WTC11 (cell line): ENCODE measurements around the gene DCAF8L2. TPM values are rescaled to one million over a fixed set of nuclear protein-coding genes. Genes with fewer than 3 reads are reported as not detected.
"Not testable (repeated sequence)": the region's sequence is repeated elsewhere in the genome, so short reads cannot be mapped to it uniquely, and the experiment has no call there.

Experiments
- ATAC-seq: fragments of 200-7000 bp; cut with Tn5 transposase; 2 replicates; pipeline ENCODE4 v1.10.0; 2021; ENCODE audit warnings: mild to moderate bottlenecking, moderate library complexity
- CTCF ChIA-PET: fragments of 300-600 bp; sonication (Branson Sonifier 250); formaldehyde crosslinking; loops from one replicate; lab custom pipeline; 2021; ENCODE audit warnings: antibody characterized with exemption; lab: Charles Lee
- POLR2A ChIA-PET: fragments of 350-600 bp; sonication (Branson Sonifier 250); formaldehyde crosslinking; loops from one replicate; lab custom pipeline; 2021; ENCODE audit warnings: antibody characterized with exemption; lab: Charles Lee
- DNase-seq: peaks from one replicate; pipeline ENCODE4 v3.0.0; 2021; ENCODE audit warnings: low spot score
- H3K27ac Mint-ChIP-seq: 2 replicates; pipeline ENCODE4 v1.8.0; 2021; ENCODE audit warnings: mixed read lengths
- H3K27me3 Mint-ChIP-seq: 2 replicates; pipeline ENCODE4 v1.8.0; 2021; ENCODE audit warnings: low read depth, mild to moderate bottlenecking, moderate library complexity, mixed read lengths
- H3K36me3 Mint-ChIP-seq: 2 replicates; pipeline ENCODE4 v1.8.0; 2021; ENCODE audit warnings: mixed read lengths
- H3K4me1 Mint-ChIP-seq: 2 replicates; pipeline ENCODE4 v1.8.0; 2022; ENCODE audit warnings: mixed read lengths
- H3K4me3 Mint-ChIP-seq: 2 replicates; pipeline ENCODE4 v1.8.0; 2021; ENCODE audit warnings: mild to moderate bottlenecking, moderate library complexity, mixed read lengths
- H3K9me3 Mint-ChIP-seq: 2 replicates; pipeline ENCODE4 v1.8.0; 2021; ENCODE audit warnings: mixed read lengths
- CTCF ChIP-seq: fragments of 200-600 bp; IDR thresholded peaks from 2 replicates; pipeline ENCODE4 v1.8.0; 2022; ENCODE audit warnings: antibody characterized with exemption
- E2F1 ChIP-seq: sonication (generic); formaldehyde crosslinking; IDR thresholded peaks from 2 replicates; pipeline ENCODE4 v1.8.0; 2022; ENCODE audit warnings: mild to moderate bottlenecking, missing genetic modification reagents
- E2F4 ChIP-seq: sonication (generic); formaldehyde crosslinking; IDR thresholded peaks from 2 replicates; pipeline ENCODE4 v1.8.1; 2022; ENCODE audit warnings: low read depth, mild to moderate bottlenecking, moderate library complexity, missing genetic modification reagents, borderline replicate concordance
- GABPB1 ChIP-seq: sonication (generic); formaldehyde crosslinking; IDR thresholded peaks from 2 replicates; pipeline ENCODE4 v1.8.1; 2023; ENCODE audit warnings: mild to moderate bottlenecking, missing genetic modification reagents
- GRHL2 ChIP-seq: fragments of 250-450 bp; sonication (Bioruptor Pico); IDR thresholded peaks from 2 replicates; pipeline ENCODE4 v1.8.0; 2022; ENCODE audit warnings: mild to moderate bottlenecking, moderate library complexity; ENCODE audit not compliant: insufficient replicate concordance, severe bottlenecking
- HMGA2 ChIP-seq: fragments of 250-450 bp; sonication (Bioruptor Pico); IDR thresholded peaks from 2 replicates; pipeline ENCODE4 v1.4.0; 2021; ENCODE audit warnings: mild to moderate bottlenecking, moderate library complexity
- MYBL2 ChIP-seq: sonication (generic); formaldehyde crosslinking; IDR thresholded peaks from 2 replicates; pipeline ENCODE4 v1.8.1; 2023; ENCODE audit warnings: mild to moderate bottlenecking, moderate library complexity, missing genetic modification reagents
- NFYB ChIP-seq: sonication (generic); formaldehyde crosslinking; conservative IDR thresholded peaks from 2 replicates; pipeline ENCODE4 v1.8.0; 2022; ENCODE audit warnings: low read depth, missing genetic modification reagents
- RELA ChIP-seq: sonication (generic); formaldehyde crosslinking; IDR thresholded peaks from 2 replicates; pipeline ENCODE4 v1.8.1; 2022; ENCODE audit warnings: missing genetic modification reagents, mild to moderate bottlenecking, borderline replicate concordance
- STAT6 ChIP-seq: sonication (generic); formaldehyde crosslinking; conservative IDR thresholded peaks from 2 replicates; pipeline ENCODE4 v1.8.1; 2023; ENCODE audit warnings: mild to moderate bottlenecking, low read depth, missing genetic modification reagents, moderate library complexity
- USF2 ChIP-seq: sonication (generic); formaldehyde crosslinking; IDR thresholded peaks from 2 replicates; pipeline ENCODE4 v1.8.1; 2023; ENCODE audit warnings: mild to moderate bottlenecking, missing genetic modification reagents, moderate library complexity
- ZSCAN18 ChIP-seq: fragments of 250-450 bp; sonication (Bioruptor Pico); IDR thresholded peaks from 2 replicates; pipeline ENCODE4 v2.1.2; 2022; ENCODE audit warnings: mild to moderate bottlenecking, moderate library complexity
- total RNA-seq: library from RNA; stranded (reverse); gene quantifications from 3 replicates; pipeline ENCODE4 v1.2.3, GENCODE V29; 2021

DCAF8L2 gene
- total RNA-seq, 1 experiment from 2014 or later = not detected

- TF ChIP-seq STAT6 (CRISPR knock-in tag) = no peak
Measured at GRCh38 chrX:27590044-27590443, at the start of gene DCAF8L2 (continued).

GRCh38 chrX:27541161-27541560 is 49.0 kb upstream of the DCAF8L2 start:
- H3K4me3 Mint-ChIP-seq, H3K36me3 Mint-ChIP-seq, H3K27ac Mint-ChIP-seq, CTCF ChIA-PET, ATAC-seq, H3K4me1 Mint-ChIP-seq, H3K27me3 Mint-ChIP-seq, DNase-seq, POLR2A ChIA-PET, H3K9me3 Mint-ChIP-seq: not testable (repeated sequence)

- CTCF ChIA-PET = no interaction called here
- Mint-ChIP-seq H3K27ac (no peak overlapping the region), H3K9me3 (no peaks in the 10 kb centered on the region), H3K4me3 (no peak overlapping the region), H3K4me1 (no peaks in the 10 kb centered on the region), H3K27me3 (no peaks in the 10 kb centered on the region), H3K36me3 (no peaks in the 10 kb centered on the region)
- DNase-seq (no peak), ATAC-seq (no peak)
- 0 out of 2 replicates have a peak, but pooled peaks have one; percentile 23 for TF ChIP-seq GABPB1 (CRISPR knock-in tag)
- TF ChIP-seq HMGA2 (CRISPR knock-in tag) = no peak
- POLR2A ChIA-PET = no interaction called here
Measured at GRCh38 chrX:27548624-27549023, 41.5 kb upstream of the DCAF8L2 start.

GRCh38 chrX:27549688-27550087 is 40.5 kb upstream of the DCAF8L2 start:
- Mint-ChIP-seq H3K4me1 (peaks cover 5% of the 10 kb centered on the region; the same call in 1 of the 2 replicates), H3K4me3 (no peak overlapping the region), H3K36me3 (no peaks in the 10 kb centered on the region), H3K9me3 (no peaks in the 10 kb centered on the region), H3K27me3 (no peaks in the 10 kb centered on the region), H3K27ac (no peak overlapping the region)
- POLR2A ChIA-PET = no interaction called here
- DNase-seq (no peak), ATAC-seq (no peak)
- CTCF ChIA-PET = no interaction called here
- TF ChIP-seq NFYB (CRISPR knock-in tag) (no peak), E2F4 (no peak), USF2 (CRISPR knock-in tag) (no peak), E2F1 (CRISPR knock-in tag) (no peak), ZSCAN18 (CRISPR knock-in tag) (no peak), MYBL2 (CRISPR knock-in tag) (no peak)

GRCh38 chrX:27555514-27555913 is 34.6 kb upstream of the DCAF8L2 start:
- Mint-ChIP-seq H3K27me3 (no peaks in the 10 kb centered on the region), H3K27ac (no peak overlapping the region), H3K4me1 (peaks cover 5% of the 10 kb centered on the region; the same call in 1 of the 2 replicates), H3K4me3 (no peak overlapping the region), H3K36me3 (no peaks in the 10 kb centered on the region)
- ChIA-PET CTCF (interaction anchor here (0.6 to 1.0 kb wide), 3 partner anchors 45 to 64 kb away, joined by 3 to 5 read pairs (median 4); no protein-coding TSS in a partner anchor), POLR2A (no interaction called here)
- no peak for DNase-seq
- no peak for TF ChIP-seq GRHL2 (CRISPR knock-in tag)
- TF ChIP-seq RELA (CRISPR knock-in tag) = no peak
- TF ChIP-seq CTCF = 0 out of 2 replicates have a peak, but pooled peaks have one; percentile 23
- TF ChIP-seq, all 79 proteins: peak for 1
- H3K9me3 Mint-ChIP-seq = no peaks in the 10 kb centered on the region
- ATAC-seq = peak; percentile 79
